ENCODE measurements around the gene ITGA6. TPM values are rescaled to one million over a fixed set of nuclear protein-coding genes. Genes with fewer than 3 reads are reported as not detected.

Gene ITGA6
- total and polyA plus RNA-seq, 2 experiments from 2014 or later = 16.7 to 64.8 TPM

GRCh38 chr2:172478353-172478752 lies 51.0 kb downstream of the ITGA6 start:
- Histone ChIP-seq H3K9me3 (ENCODE audit: low read depth) (no peaks in the 10 kb centered on the region), H3K4me3 (no peak overlapping the region), H3K36me3 (replicated peaks; ENCODE audit: insufficient read depth, low read depth) (no peaks in the 10 kb centered on the region), H2AFZ (no peak overlapping the region), H3K4me2 (no peak overlapping the region), H3K79me2 (no peaks in the 10 kb centered on the region), H3K27ac (no peak overlapping the region), H3K4me1 (ENCODE audit: insufficient read depth) (peaks cover 6% of the 10 kb centered on the region), H4K20me1 (ENCODE audit: insufficient read depth, poor library complexity, severe bottlenecking) (no peaks in the 10 kb centered on the region), H3K27me3 (no peaks in the 10 kb centered on the region), H3K9me2 (replicated peaks; ENCODE audit: insufficient read depth) (no peaks in the 10 kb centered on the region)
- WGBS (ENCODE audit: low lambda C conversion rate, missing lambda C conversion rate) = 84% methylated on average over 8 of the region's 8 CpGs
- DNase-seq (ENCODE audit: low spot score) = no peak
- TF ChIP-seq EZH2phosphoT487 (IDR thresholded peaks at IDR 0.05; ENCODE audit: low read depth, severe bottlenecking, unreplicated experiment) (no peak), CTCF (IDR thresholded peaks at IDR 0.05; ENCODE audit: poor library complexity) (no peak), EZH2 (IDR thresholded peaks at IDR 0.05; ENCODE audit: borderline replicate concordance) (no peak)

GRCh38 chr2:172480301-172481218 lies 53.2 kb downstream of the ITGA6 start:
- no peak for TF ChIP-seq EZH2 (IDR thresholded peaks at IDR 0.05; ENCODE audit: borderline replicate concordance)
- no peak for TF ChIP-seq CTCF (IDR thresholded peaks at IDR 0.05; ENCODE audit: poor library complexity)
- no peak for TF ChIP-seq EZH2phosphoT487 (IDR thresholded peaks at IDR 0.05; ENCODE audit: low read depth, severe bottlenecking, unreplicated experiment)
- Histone ChIP-seq H3K27me3 (no peaks in the 10 kb centered on the region), H3K4me1 (ENCODE audit: insufficient read depth) (peaks cover 6% of the 10 kb centered on the region), H3K9me3 (ENCODE audit: low read depth) (no peaks in the 10 kb centered on the region), H3K4me3 (no peak overlapping the region), H2AFZ (no peak overlapping the region), H3K27ac (peak overlapping the region; percentile 21), H4K20me1 (ENCODE audit: insufficient read depth, poor library complexity, severe bottlenecking) (no peaks in the 10 kb centered on the region), H3K9me2 (replicated peaks; ENCODE audit: insufficient read depth) (no peaks in the 10 kb centered on the region), H3K79me2 (no peaks in the 10 kb centered on the region), H3K4me2 (no peak overlapping the region), H3K36me3 (replicated peaks; ENCODE audit: insufficient read depth, low read depth) (no peaks in the 10 kb centered on the region)
- peak; percentile 23 for DNase-seq (ENCODE audit: low spot score)
- WGBS (ENCODE audit: low lambda C conversion rate, missing lambda C conversion rate) = 55% methylated on average over 11 of the region's 12 CpGs

- H3K4me2 ChIP-seq = no peak overlapping the region
Observed at GRCh38 chr2:172481507-172482262, 54.3 kb downstream of the ITGA6 start.

More at GRCh38 chr2:172481507-172482262, 54.3 kb downstream of the ITGA6 start:
- DNase-seq (ENCODE audit: low spot score) = no peak
- H2AFZ ChIP-seq = no peak overlapping the region
- peaks cover 6% of the 10 kb centered on the region for H3K4me1 ChIP-seq (ENCODE audit: insufficient read depth)
- H3K27ac ChIP-seq = no peak overlapping the region
- WGBS (ENCODE audit: low lambda C conversion rate, missing lambda C conversion rate) = 75% methylated on average over 7 of the region's 7 CpGs
- no peaks in the 10 kb centered on the region for H3K9me3 ChIP-seq (ENCODE audit: low read depth)
- no peak overlapping the region for H3K4me3 ChIP-seq
- no peaks in the 10 kb centered on the region for H3K9me2 ChIP-seq (replicated peaks; ENCODE audit: insufficient read depth)
- TF ChIP-seq EZH2 (IDR thresholded peaks at IDR 0.05; ENCODE audit: borderline replicate concordance) (no peak), CTCF (IDR thresholded peaks at IDR 0.05; ENCODE audit: poor library complexity) (no peak), EZH2phosphoT487 (IDR thresholded peaks at IDR 0.05; ENCODE audit: low read depth, severe bottlenecking, unreplicated experiment) (no peak)
- no peaks in the 10 kb centered on the region for H4K20me1 ChIP-seq (ENCODE audit: insufficient read depth, poor library complexity, severe bottlenecking)
- no peaks in the 10 kb centered on the region for H3K79me2 ChIP-seq
- no peaks in the 10 kb centered on the region for H3K36me3 ChIP-seq (replicated peaks; ENCODE audit: insufficient read depth, low read depth)
- no peaks in the 10 kb centered on the region for H3K27me3 ChIP-seq
